Panc1 (cell line): ENCODE results near the gene P2RY8. TPM values are rescaled to one million over a fixed set of nuclear protein-coding genes. Genes with fewer than 3 reads are reported as not detected.

Source experiments
- ATAC-seq: fragments of 200-7000 bp; cut with Tn5 transposase; 2 replicates; pipeline ENCODE4 v1.9.1; 2020; ENCODE audit warnings: mild to moderate bottlenecking, moderate library complexity
- BruUV-seq: library from RNA; stranded (reverse); fragments of 400-500 nt; replicated peaks from 2 replicates; lab custom pipeline; 2021; lab: Mats Ljungman, UMichigan
- CTCF ChIA-PET: fragments of 300-600 bp; sonication (Branson Sonifier 250); formaldehyde crosslinking; loops from one replicate; lab custom pipeline; 2022; ENCODE audit warnings: antibody characterized with exemption; lab: Charles Lee
- POLR2A ChIA-PET: fragments of 300-600 bp; sonication (Branson Sonifier 250); formaldehyde crosslinking; loops from one replicate; lab custom pipeline; 2022; ENCODE audit warnings: antibody characterized with exemption; lab: Charles Lee
- DNase-seq: peaks from one replicate; pipeline ENCODE4 v3.0.0-alpha.2; 2010; ENCODE audit warnings: low read depth, low spot score
- H3K27ac ChIP-seq: 2 replicates; pipeline ENCODE4 v1.5.1; 2011; ENCODE audit warnings: mild to moderate bottlenecking, low read length, inconsistent platforms
- H3K27me3 ChIP-seq: fragments of 200-500 bp; sonication (Bioruptor generic); 2 replicates; pipeline ENCODE4 v1.6.0; 2014; ENCODE audit warnings: low read length, inconsistent platforms; ENCODE audit not compliant: control insufficient read depth, insufficient read depth
- H3K36me3 ChIP-seq: fragments of 200-500 bp; sonication (Bioruptor generic); 2 replicates; pipeline ENCODE4 v1.5.1; 2014; ENCODE audit warnings: inconsistent platforms, mild to moderate bottlenecking, low read length, moderate library complexity; ENCODE audit not compliant: control insufficient read depth, insufficient read depth
- H3K4me1 ChIP-seq: 2 replicates; pipeline ENCODE4 v1.5.1; 2011; ENCODE audit warnings: inconsistent platforms, mild to moderate bottlenecking, low read length, moderate library complexity; ENCODE audit not compliant: control insufficient read depth, insufficient read depth
- H3K4me3 ChIP-seq, 2 experiments: 2 replicates each; pipeline ENCODE4 v1.5.1; 2011 to 2012; ENCODE audit warnings: low read depth in 2 of 2, low read length in 2 of 2, mild to moderate bottlenecking in 2 of 2, inconsistent platforms in 1 of 2, moderate library complexity in 1 of 2
- H3K9me3 ChIP-seq: fragments of 200-500 bp; sonication (Bioruptor generic); 2 replicates; pipeline ENCODE4 v1.5.1; 2014; ENCODE audit warnings: low read depth, mild to moderate bottlenecking, inconsistent platforms, low read length, moderate library complexity; ENCODE audit not compliant: control insufficient read depth, insufficient read depth
- CTCF ChIP-seq: fragments of 450-650 bp; IDR thresholded peaks from 2 replicates; pipeline ENCODE4 v1.5.1; 2017; ENCODE audit warnings: mild to moderate bottlenecking
- POLR2AphosphoS5 ChIP-seq: IDR thresholded peaks from 2 replicates; pipeline ENCODE4 v1.6.1; 2012; ENCODE audit warnings: mild to moderate bottlenecking, low read depth, low read length, moderate library complexity
- REST ChIP-seq, 2 experiments: IDR thresholded peaks; 2 replicates each; pipeline ENCODE4 v1.6.1; 2011 to 2012; ENCODE audit warnings: low read depth in 2 of 2, control low read depth in 1 of 2, low read length in 1 of 2, mild to moderate bottlenecking in 1 of 2, moderate library complexity in 1 of 2; ENCODE audit not compliant: insufficient read depth in 1 of 2
- SIN3A ChIP-seq: IDR thresholded peaks from 2 replicates; pipeline ENCODE4 v1.6.1; 2012; ENCODE audit warnings: low read depth, mild to moderate bottlenecking, low read length, moderate library complexity, borderline replicate concordance; ENCODE audit not compliant: insufficient read depth
- TCF7L2 ChIP-seq: IDR thresholded peaks from 2 replicates; pipeline ENCODE4 v1.6.1; 2011; ENCODE audit warnings: mild to moderate bottlenecking, low read depth, low read length, inconsistent platforms
- in situ Hi-C: cut with HindIII; loops from 2 replicates; pipeline ENCODE4 v1.10.0; 2016; ENCODE audit warnings: low sequenced_read_pairs, low pct_unique_long_range_greater_than_20kb
- intact Hi-C: fragments of 100-400 bp; cut with micrococcal nuclease; formaldehyde crosslinking; loops from one replicate; pipeline ENCODE4 v1.10.0; 2022; ENCODE audit not compliant: unreplicated experiment
- total RNA-seq: library from RNA; stranded (reverse); gene quantifications from one replicate; pipeline ENCODE4 v1.2.1, GENCODE V29; 2021; ENCODE audit not compliant: unreplicated experiment

The P2RY8 gene
- total RNA-seq, 1 experiment from 2014 or later: 0.18 TPM

GRCh38 chrX:1481636-1482529 is 55.1 kb downstream of the P2RY8 start:
- Histone ChIP-seq H3K36me3 (no peaks in the 10 kb centered on the region), H3K4me3 (0 out of 4 replicates have a peak overlapping the region, but pooled peaks have one; percentile 12 to 16), H3K27me3 (no peaks in the 10 kb centered on the region), H3K27ac (peak overlapping the region; percentile 59; the same call in 1 of the 2 replicates), H3K9me3 (no peaks in the 10 kb centered on the region), H3K4me1 (no peaks in the 10 kb centered on the region)
- in situ Hi-C loops: no loop called here
- DNase-seq (no peak), ATAC-seq (peak; percentile 66)
- peak; percentile 81 for TF ChIP-seq TCF7L2
- TF ChIP-seq POLR2AphosphoS5: no peak
- ChIA-PET CTCF (no interaction called here), POLR2A (no interaction called here)
- intact Hi-C loops: no loop called here
- no TSS peak for BruUV-seq

GRCh38 chrX:1480082-1480785 is 56.8 kb downstream of the P2RY8 start:
- no peak overlapping the region for H3K4me3 ChIP-seq
- H3K4me1 ChIP-seq: no peaks in the 10 kb centered on the region
- TF ChIP-seq TCF7L2 (no peak), SIN3A (no peak), REST (IDR thresholded peaks at IDR 0.05; ENCODE audit: insufficient read depth in 1 of 2, low read depth in 2 of 2, low read length in 1 of 2) (no peak), CTCF (no peak), POLR2AphosphoS5 (no peak)
- no peaks in the 10 kb centered on the region for H3K27me3 ChIP-seq
- H3K36me3 ChIP-seq: no peaks in the 10 kb centered on the region
- in situ Hi-C loops: no loop called here
- ChIA-PET POLR2A (no interaction called here), CTCF (no interaction called here)
- no peaks in the 10 kb centered on the region for H3K9me3 ChIP-seq
- intact Hi-C loops: no loop called here
- DNase-seq (no peak), ATAC-seq (no peak)
- BruUV-seq: no TSS peak
- H3K27ac ChIP-seq: no peak overlapping the region
